Activated T-cell treated with anti-CD3 and anti-CD28 coated beads for 4 hours (primary cell): ENCODE measurements around the gene SEL1L2.

Source experiments
- DNase-seq: peaks from one replicate; pipeline ENCODE4 v3.0.0-alpha.2; 2020

Gene SEL1L2

DNA sequence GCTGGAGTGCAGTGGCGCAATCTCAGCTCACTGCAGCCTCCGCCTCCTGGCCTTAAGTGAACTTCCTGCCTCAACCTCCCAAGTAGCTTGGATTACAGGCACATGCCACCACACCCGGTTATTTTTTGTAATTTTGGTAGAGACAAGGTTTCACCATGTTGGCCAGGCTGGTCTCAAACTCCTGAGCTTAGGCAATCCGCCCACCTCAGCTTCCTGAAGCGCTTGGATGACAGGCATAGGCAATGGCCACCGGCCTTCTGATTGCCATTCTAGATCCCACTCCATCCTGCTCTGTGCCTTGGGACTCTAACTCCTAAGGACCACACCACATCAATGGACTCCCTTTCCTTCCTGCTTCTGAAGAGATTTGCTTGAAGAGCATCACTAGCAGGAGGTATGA is 60.6 kb downstream of the SEL1L2 start:
- DNase-seq, result no peak

DNA sequence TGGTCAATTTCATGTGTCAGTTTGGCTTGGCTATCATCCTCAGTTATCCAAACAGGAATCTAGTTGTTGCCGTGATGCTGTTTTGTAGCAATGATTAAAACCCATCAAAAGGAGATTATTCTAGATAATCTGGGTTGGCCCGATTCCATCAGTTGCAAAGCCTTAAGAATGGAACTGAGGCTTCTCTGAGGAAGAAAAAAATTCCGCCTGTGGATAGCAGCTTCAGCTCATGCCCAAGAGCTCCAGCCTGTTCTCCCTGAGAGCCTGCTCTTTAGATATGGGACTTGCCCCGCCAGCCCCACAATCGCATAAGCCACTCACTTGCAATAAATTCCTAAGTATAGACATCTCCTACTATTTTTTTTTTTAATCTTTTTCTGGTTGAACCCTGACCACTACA is 61.5 kb downstream of the SEL1L2 start:
- no peak for DNase-seq

DNA sequence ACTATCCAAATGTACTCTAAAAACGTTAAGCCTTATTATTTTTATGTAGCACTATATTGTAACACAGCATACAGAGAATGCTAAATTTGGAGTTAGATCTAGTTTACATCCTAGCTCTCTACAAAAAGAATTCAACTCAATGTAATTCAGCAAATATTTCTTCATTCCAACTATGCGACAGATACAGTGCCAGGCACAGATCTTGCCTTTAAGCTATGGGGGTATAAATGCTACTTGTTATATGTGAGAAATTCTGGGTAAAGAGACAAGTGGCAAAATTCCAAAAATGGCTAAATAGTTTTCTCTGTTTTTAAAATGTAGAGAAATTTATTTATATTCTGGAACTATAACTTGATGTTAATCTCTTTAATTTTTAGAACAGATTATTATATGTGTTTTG is 63.2 kb downstream of the SEL1L2 start:
- no peak for DNase-seq

DNA sequence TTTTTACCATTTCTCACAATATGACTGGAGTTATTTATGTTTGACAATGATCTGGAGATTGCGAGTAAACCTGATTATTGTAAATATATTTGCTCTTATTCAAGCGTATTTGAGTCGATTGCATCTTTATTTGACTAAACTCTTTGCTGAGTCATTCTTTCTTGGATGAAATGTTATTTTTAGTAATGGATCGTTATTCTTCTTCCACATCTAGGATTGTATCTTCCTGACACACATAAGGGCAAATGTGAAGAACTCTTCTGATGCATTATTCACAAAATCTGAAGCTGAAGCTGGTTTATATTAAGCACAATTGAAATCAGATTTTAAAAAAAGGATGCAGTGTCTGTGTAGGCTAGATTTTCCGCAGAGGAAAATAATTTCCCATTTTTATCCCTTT is 68.2 kb downstream of the SEL1L2 start:
- DNase-seq, result no peak

DNA sequence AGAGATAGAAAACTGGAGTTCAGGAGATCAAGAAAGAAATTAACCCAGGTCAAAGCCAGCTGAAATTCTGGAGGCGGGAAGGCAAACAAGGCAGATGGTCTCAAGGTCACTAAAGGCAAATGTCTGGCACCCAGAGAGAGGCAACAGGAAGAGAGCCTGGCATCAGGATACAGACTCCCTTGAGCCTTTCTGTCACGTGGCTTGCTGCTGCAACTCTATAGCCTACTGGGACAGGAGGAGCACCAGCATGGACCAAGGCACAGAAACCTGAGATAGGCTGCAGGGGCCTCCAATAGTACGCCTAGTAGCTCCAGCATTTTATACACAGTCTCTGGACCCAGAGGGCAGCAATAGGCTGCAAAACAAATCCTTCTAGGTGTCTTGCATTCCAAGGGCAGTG is 75.1 kb downstream of the SEL1L2 start:
- no peak for DNase-seq

DNA sequence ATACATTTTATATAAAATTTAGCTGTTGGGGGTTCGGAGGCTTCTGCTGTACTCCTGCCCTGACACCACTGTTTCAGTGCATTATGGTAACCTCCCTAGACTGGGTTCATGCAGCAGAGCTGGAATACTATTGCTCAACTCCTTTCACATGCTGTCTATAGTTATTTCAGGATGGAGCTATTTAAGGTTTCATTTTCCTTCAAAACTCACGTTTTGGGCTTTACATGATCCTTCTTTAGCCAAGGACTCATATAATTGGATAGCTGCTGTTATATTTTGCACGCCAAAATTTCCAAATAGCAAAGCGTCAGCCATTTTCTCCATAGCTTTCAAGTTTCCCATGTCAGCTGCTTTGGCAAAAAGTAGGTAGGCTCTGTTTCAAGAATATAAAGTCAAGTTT is 76.8 kb downstream of the SEL1L2 start:
- DNase-seq, result no peak

DNA sequence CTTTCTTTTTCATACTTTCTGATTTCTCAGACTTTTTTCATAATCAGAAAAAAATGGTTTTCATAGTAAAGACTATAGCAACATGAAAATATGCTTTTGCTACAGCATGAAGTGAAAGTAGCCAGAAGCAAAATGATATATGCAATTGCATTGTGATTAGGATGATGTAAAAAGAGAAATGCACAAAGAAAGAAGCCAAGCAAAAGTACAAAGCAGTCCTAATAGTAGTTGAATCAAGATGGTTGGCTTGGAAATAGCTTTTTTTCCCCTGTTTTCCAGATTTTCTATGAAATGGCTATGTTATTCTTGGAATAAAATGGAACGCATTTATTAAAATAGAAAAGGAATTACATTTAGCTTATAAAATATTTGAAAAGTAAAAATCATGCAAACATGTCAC is 77.3 kb downstream of the SEL1L2 start:
- no peak for DNase-seq

DNA sequence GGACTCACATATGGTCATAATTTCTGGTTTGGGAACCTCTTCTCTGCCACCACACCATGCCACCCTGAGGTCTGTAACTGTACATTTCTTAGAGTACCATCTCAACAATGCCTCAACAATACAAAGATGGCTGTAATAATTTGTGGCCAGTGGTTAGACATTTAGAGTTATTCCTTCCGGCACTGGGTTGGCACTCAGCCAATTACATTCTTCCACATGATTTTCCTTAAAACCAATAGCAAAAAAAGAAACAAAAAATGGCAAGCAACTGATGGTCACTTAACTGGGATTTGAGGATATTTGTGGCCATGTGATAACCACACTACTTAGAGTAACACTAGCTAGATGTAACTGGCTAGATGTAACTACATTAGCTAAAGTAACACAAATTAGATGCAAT is 79.9 kb downstream of the SEL1L2 start:
- DNase-seq, result no peak

DNA sequence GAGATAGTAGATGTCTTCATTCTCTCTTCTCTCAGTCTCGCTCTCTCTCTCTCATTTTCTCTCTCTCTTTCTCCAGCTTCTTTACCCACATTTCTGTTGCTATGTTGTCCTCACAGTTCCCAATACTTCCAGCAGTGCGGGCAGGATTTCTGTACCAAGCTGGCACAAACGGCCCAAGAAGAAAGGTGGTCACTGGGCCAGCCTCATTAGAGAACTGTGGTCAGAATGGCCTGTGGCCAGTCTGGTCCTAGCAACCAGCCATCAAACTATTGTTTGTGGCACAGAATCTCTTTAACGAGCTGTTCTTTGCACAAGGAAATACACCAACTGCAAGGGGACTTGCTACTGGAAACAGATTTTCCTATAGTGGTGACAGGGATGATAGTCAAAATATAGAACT is 81.3 kb downstream of the SEL1L2 start:
- no peak for DNase-seq

DNA sequence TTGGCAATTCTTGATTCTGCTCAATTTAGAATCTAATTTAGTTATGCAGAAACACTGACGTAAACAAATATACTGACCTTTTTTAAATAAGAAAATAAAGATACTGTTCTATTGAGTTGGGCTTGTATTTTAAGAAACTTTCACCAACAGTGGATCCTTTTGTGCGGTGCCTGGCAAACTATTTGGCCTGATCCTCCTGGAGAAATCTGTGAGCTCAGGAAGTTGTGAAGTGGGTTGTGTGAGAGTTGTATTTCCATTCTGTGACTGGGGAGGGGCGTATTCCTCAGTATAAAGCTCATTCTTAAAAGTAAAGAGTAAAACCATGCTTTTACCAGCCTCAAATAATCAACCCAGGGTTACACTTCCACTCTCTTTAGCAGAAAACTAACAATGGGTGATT is 85.6 kb downstream of the SEL1L2 start:
- DNase-seq, result no peak

DNA sequence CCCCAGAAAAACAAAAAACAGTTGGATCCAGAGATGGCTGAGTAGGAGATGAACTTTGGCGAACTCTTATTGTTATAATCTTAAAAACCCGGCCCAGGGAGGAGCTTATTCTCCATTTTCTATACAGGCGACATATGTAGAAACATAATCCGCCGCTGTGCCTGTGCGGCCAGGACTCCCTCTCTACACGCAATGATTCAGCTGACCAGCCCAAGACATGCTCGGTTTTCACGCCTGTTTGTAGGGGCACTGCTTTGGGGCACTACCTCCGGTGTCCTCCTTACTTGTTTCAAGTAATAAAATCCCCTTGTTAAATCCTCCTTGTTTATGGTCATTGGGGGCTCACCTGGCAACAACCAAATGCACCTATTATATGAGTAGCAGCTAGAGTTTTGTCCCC is 89.9 kb downstream of the SEL1L2 start:
- no peak for DNase-seq

DNA sequence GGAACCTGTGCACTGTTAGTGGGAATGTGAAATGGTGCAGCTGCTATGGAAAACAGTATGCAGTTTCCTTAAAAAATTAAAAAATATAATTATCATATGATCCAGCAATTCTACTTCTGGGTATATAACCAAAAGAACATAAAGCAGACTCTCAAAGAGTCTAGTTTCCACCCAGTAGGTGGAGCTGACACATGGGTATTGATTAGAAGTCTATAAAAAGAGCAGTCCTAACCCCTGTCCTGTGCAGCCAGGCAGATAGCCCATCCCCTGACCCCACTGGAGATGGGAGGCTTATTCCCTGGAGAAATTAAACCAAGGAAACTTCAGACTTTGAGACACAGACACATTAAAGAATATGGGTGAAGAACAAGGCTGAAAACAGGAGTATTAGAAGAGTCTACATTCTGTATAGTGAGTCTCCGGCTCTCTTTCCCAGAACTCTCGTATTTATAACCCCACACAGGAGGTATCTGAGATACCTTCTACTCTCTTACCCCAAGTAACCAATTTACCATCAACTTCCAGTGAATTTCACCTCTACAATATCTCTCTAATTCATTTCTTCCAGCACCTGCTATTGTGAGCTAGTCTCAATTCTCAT is 92.3 kb downstream of the SEL1L2 start:
- DNase-seq, result no peak

DNA sequence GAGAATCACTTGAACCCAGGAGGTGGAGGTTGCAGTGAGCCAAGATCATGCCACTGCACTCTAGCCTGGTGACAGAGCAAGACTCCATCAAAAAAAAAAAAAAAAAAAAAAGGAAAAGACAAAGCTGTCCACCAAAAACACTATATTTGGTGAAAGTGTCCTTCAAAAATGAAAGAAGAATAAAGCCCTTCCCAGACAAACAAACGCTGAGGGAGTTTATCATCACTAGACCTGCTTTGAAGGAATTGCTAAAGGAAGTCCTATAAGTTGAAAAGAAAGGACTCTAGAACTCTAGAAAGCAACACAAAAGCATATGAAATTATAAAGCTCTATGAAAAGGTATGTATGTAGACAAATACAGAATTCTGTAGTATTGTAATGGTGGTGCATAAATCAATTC is 98.8 kb downstream of the SEL1L2 start:
- DNase-seq, result no peak

DNA sequence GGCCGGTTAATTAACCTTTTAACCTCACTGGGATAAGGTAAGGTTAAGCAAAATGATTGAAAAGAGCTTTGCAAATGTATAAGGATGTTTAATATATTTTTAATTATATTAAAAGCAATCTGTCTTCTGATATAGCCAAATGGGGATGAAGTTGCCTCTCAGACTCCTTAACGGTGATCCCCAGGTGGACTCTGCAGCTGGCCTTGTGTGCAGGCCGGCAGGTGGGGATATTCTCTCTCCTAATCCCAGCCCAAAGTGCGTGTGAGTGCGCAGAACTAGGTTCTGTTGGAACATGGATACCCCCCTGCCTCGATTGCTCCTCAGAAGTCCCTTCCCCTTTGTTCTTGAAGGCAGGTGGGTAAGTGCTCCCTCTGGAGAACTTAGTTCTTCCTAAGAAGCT is 105.6 kb downstream of the SEL1L2 start:
- no peak for DNase-seq

DNA sequence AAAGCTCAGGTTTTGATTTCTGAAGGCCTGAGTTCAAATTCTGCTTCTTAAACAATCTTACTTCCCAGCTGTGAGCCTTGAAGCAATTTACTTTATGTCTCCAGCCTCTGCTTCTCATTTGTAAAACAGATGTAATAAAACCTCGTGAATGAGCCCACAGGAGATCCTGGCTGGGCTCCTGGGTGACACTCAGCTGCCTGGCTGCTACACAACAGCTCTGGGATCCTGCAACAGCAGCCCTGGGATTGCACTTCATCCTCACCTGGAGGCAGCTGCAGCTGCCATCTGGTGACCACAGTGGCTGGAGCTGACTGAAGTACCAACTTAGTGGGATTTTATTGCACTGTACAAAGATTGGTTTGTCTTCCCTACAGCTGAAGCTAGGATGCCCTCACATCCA is 107.0 kb downstream of the SEL1L2 start:
- DNase-seq, result no peak

DNA sequence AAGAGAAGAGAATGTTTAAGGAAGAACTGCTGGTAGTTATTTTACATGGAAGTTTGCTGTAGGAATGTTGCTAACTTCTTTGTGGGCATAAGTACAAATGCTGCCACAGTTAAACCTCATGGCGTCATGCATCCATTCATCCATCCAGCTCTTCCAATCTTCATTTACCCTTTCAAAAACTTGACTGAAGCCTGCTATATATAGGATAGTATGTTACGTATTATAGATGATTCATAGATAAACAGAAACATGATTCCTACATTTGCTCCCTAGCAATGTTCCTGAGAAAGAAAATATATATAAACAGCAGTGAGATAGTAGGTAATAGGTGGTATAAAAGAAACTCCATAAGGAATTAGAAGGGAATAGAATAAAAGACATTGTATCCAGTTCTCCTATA is 111.8 kb downstream of the SEL1L2 start:
- DNase-seq, result no peak

DNA sequence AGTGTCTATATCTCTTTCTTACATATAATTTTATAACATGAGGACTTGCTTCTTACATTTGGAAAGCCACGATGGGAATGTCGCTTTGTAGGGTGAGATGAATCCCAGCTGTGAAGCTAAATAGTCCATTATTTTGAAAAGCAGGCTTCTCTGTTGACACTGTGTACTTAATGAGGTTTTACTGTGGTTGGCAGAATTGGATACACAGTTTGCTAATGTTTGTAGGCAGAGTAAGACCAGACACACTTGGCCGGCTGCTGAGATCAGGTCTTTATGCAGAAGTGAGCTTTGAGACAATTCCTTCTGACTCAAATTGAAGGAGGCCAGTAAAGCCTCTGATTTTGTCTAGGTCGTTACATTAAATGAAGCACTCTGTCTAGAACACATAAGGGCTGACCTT is 112.6 kb downstream of the SEL1L2 start:
- DNase-seq, result no peak

DNA sequence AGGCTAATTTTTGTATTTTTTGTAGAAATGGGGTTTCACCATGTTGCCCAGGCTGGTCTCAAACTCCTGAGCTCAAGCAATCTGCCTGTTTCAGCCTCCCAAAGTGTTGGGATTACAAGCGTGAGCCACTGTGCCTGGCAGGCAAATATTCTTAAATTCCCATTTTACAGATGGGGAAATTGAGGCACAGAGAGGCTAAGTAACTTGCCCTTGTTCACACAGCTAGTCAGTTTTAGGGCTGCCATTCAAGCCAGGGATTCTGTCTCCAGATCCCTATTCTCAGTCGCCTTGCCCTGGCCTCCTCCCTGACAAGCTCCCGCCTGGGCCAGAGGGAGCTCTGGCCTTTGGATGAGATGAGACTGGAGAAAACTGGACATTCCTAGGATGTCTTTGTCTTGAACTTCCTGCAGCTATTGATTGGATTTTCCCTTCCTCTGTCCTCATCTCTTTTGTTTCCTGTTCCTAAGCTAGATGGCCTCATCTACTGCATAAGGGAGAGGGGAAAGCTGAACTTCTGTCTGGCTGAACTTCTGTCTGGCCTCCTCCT is 115.1 kb downstream of the SEL1L2 start:
- no peak for DNase-seq

DNA sequence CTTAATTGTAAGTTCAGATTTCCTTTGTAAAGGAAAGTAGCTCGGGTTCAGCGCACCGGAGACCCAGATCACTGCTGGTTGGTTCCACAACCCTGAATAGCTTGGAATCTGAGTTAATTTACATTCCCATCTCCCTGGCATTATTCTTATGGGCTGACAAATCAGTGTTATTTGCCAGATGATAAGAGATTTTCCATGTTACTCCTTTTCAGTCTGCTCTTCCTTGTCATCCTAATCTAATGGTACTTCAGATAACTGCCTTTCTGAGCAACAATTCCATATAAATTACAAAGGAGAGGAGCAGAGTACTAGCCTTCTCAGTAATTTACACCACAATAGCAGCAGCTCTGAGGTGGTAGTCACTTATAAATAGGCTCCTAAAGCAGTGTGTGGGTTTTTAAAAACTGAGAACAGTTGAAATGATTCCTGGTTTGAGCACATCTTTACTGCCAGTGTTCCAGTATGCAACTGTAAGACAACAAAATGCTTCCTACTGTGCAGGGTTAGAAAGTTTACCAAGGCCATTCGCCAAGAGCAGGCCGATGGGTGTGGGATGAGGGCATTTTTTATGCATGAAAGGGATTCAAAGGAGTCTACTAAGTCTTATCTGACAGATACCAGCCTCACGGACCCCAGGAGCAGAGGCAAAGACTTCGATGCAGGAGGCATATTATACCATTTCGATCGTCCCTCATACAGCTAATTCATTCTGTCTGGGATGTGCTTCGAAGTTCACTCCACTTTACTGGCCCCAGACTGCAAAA is 115.8 kb downstream of the SEL1L2 start:
- no peak for DNase-seq

DNA sequence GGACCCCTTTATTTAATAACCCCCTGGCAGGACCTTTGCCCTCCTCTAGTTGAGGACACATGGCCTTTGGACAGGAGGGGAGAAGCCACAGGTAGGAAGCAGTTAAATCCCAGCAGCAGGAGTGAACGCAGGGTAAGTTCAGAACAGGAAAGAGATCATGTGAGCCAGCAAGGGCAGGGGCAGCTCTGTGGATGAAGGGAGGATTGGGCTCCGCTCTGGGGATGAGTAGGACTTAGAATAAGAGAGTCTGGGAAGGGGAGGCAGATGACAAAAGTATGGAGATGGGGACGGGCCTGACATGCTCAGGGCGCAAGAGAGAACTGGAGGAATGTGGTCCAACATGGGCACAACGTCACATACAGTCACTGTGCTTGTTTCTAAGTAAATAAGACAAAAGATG is 116.6 kb downstream of the SEL1L2 start:
- DNase-seq, result no peak

DNA sequence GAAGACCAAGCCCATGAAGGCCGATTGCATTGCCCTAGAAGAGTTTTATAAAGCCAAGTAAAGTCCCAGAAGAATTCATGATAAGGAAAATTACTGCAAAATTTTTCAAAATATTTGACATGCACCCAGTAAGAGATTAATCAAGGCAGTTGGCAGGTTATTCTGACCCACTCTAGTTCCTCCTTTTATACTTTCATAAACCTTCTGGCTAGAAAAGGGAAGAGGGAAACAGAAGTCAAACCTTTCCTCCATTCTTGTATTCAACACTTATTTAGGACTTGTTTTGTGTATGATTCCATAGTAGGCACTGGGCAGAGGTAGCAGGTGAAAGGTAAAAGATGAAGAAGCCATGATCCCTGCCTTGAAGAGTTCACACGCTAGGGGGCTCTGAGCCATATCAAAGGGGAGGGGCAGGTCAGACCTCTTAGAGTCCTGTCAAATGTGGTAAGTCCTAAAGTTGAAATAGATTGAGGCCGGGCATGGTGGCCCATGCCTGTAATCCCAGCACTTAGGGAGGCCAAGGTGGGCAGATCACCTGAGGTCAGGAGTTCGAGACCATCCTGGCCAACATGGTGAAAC is 120.2 kb downstream of the SEL1L2 start:
- no peak for DNase-seq

DNA sequence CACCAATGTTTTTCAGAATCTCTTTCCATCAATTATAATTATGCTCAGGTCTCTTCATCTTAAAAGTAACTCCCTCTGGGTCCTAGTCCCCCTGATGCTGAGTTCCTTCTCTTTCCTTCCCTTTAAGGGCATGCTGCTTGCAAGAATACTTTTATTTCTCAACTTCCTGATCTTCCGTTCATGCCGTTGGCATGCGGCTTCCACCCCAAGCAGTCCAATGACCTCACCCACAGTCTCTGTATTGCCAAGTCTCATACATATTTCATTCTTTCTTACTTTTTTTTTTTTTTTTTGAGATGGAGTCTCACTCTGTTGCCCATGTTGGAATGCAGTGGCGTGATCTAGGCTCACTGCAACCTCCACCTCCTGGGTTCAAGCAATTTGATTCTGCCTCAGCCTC is 122.1 kb downstream of the SEL1L2 start:
- no peak for DNase-seq

DNA sequence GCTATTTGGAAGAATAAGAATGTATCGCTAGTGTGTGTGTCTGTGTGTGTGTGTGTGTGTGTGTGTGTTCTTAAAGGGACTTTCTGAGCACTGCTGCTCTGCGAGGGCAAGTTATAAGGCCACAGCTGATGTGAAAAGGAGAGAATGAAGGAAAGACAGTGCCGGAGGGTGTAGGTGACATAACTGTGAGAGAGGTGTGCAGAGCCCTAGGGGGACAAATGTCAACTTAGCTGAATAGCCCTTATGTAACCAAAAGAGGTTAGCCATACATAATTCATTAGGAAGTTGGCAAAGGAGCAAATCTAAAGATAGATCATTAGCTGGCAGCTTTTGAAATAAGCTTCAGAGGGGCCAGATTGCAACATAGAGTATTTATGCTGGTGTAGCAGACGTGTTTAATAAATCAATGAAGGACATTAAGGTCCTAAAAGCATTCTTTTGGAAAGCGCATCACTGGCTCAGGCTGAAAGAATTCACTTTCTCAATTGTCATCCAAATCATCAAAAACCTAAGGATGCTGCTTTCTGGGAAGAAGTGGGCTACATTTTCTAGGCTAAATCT is 124.5 kb downstream of the SEL1L2 start:
- DNase-seq, result no peak

DNA sequence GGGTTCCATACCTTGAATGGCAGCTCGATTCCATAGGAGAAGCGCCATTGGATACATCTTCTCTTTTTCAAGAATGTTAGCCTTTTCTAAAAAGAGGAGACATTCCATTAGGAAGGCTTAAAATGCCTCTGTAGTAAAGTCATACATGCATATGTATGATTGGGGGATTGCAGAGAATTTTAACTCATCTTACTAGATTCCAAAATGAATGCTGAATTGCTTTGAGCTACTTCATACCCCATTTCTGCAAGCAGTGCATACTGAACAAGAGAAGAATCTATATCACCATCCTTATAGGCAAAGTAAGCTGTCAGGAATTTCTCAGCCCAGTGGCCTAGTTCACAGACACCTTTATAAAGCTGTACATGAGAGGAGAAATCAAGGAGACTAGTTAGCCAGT is 125.3 kb downstream of the SEL1L2 start:
- DNase-seq, result no peak
